ENCODE measurements around the gene NAV3. TPM values are rescaled to one million over a fixed set of nuclear protein-coding genes. Genes with fewer than 3 reads are reported as not detected.

NAV3 gene
- total RNA-seq, 3 donors from 2014 or later = 0.90 to 5.3 (median 2.5) TPM

DNA sequence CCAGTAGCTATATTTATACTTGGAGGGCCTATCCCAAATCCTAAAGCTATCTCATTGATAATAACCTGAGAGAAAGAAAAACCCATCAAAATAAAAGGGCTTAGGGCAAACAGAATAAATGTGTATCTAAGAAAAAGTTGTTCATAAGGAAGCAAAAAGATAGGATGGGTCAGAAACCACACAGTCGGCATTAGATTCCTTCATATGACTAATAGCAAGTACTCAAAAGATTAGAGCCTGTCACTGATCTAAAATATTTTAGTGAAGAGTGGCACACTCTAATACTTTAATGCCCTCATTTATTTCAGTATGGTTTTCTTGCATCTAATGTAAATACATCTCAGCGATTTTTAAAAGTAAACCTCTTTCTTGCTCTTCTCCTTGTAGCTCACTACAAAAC is 17.1 kb upstream of the NAV3 start:
- no peak overlapping the region for H3K4me3 ChIP-seq
- no peaks in the 10 kb centered on the region for H3K9me3 ChIP-seq
- H3K4me1 ChIP-seq (ENCODE audit: low read depth) = no peaks in the 10 kb centered on the region
- no peaks in the 10 kb centered on the region for H3K36me3 ChIP-seq (ENCODE audit: low read depth)
- DNase-seq (no peak), ATAC-seq (no peak)
- intact Hi-C loops (cut with DNase I, micrococcal nuclease) = no loop called here
- TF ChIP-seq, protein P1, sequence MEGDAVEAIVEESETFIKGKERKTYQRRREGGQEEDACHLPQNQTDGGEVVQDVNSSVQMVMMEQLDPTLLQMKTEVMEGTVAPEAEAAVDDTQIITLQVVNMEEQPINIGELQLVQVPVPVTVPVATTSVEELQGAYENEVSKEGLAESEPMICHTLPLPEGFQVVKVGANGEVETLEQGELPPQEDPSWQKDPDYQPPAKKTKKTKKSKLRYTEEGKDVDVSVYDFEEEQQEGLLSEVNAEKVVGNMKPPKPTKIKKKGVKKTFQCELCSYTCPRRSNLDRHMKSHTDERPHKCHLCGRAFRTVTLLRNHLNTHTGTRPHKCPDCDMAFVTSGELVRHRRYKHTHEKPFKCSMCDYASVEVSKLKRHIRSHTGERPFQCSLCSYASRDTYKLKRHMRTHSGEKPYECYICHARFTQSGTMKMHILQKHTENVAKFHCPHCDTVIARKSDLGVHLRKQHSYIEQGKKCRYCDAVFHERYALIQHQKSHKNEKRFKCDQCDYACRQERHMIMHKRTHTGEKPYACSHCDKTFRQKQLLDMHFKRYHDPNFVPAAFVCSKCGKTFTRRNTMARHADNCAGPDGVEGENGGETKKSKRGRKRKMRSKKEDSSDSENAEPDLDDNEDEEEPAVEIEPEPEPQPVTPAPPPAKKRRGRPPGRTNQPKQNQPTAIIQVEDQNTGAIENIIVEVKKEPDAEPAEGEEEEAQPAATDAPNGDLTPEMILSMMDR (IDR thresholded peaks at IDR 0.05) = no peak

DNA sequence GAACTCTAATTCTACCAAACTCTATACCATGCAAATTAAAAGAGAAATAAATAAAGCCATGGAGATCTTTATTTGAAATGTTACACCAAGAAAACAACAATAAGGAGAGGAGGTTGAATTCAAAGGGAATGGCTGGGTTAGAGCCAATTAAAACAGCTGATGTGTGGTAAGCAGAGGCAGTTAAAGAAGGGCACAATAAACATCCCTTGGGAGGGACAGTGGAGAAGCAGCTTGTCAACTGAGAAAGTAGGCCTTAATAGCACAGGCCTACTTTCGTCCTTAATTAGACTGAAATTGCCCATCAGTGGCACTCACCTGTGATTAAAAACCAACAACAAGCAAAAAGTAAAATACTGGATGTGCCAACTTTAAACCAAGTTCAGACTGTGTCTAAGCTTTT is 16.3 kb upstream of the NAV3 start:
- no peaks in the 10 kb centered on the region for H3K9me3 ChIP-seq

DNA sequence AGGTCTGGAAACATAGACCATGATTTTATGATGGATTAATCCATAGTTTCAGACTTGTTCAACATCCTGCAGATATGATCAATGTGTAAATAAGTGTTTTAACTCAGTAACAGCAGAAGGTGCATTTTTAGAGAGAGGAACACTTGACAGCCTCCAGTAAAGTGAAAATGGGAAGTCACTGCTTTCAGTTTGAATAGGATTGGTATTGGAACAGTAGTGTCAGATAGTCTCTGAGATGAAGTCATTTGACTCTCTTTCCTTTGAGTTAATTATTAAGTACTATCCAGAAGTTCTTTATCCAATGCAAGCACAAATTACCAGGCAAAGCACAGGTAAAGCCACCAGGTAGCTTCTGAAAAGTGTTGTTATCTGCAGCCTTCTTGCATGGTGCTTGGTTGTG is 14.5 kb upstream of the NAV3 start:
- ATAC-seq (no peak), DNase-seq (no peak)
- no peaks in the 10 kb centered on the region for H3K9me3 ChIP-seq
- TF ChIP-seq, protein P1 (IDR thresholded peaks at IDR 0.05) = no peak
- no peaks in the 10 kb centered on the region for H3K4me1 ChIP-seq (ENCODE audit: low read depth)
- intact Hi-C loops (cut with DNase I, micrococcal nuclease) = no loop called here
- no peak overlapping the region for H3K4me3 ChIP-seq
- H3K36me3 ChIP-seq (ENCODE audit: low read depth) = no peaks in the 10 kb centered on the region

More for the DNA sequence above, 16.3 kb upstream of the NAV3 start:
- Histone ChIP-seq H3K36me3 (ENCODE audit: low read depth) (no peaks in the 10 kb centered on the region), H3K4me1 (ENCODE audit: low read depth) (no peaks in the 10 kb centered on the region), H3K4me3 (no peak overlapping the region)
- intact Hi-C loops (cut with DNase I, micrococcal nuclease) = no loop called here
- ATAC-seq = no peak
- DNase-seq = no peak
- TF ChIP-seq, protein P1 (IDR thresholded peaks at IDR 0.05) = no peak

DNA sequence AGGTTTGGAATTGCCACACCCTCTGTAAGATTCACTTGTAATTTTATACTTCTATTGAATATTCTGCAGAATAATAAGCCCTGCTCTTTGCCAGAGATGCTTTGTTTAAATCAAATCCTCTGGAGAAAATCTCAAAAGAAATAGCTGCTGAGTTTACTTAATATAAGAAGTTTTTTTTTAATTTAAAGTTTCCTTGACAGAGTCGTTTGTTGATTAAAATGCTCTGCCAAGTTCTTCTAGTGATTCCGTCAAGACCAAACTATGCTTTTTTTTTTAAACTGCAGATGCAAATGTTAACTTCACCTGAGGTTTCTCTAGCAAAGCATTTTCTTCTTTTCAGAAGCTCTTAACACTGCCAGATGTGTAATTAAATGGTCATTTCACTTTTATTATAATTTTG is 13.4 kb upstream of the NAV3 start:
- TF ChIP-seq, protein P1 (IDR thresholded peaks at IDR 0.05) = no peak
- intact Hi-C loops (cut with DNase I, micrococcal nuclease) = no loop called here
- Histone ChIP-seq H3K4me3 (no peak overlapping the region), H3K4me1 (ENCODE audit: low read depth) (no peaks in the 10 kb centered on the region), H3K36me3 (ENCODE audit: low read depth) (no peaks in the 10 kb centered on the region), H3K9me3 (no peaks in the 10 kb centered on the region)
- ATAC-seq (no peak), DNase-seq (no peak)

DNA sequence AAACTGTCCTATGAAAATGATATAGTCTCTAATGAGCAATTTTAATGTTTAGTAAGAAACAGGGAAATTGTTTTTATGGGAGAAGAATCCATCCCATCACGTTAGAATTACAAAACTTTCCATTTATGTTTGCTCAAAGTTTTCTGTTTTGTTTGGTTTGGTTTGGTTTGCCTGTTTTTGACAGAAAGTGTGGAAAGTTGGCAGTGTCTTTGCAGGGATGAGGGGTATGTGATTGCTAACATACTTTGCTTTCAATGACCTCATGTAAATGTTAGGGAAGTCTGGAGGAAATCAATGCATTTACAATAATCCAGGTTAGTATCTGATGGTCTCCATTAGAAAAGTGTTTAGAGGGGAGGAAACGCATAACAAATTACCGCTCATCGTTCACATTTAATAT is 12.3 kb upstream of the NAV3 start:
- H3K4me1 ChIP-seq (ENCODE audit: low read depth) = no peaks in the 10 kb centered on the region
- no peaks in the 10 kb centered on the region for H3K36me3 ChIP-seq (ENCODE audit: low read depth)
- no peak for ATAC-seq
- no peak for DNase-seq
- H3K9me3 ChIP-seq = no peaks in the 10 kb centered on the region
- TF ChIP-seq, protein P1 (IDR thresholded peaks at IDR 0.05) = no peak
- intact Hi-C loops (cut with DNase I, micrococcal nuclease) = no loop called here
- no peak overlapping the region for H3K4me3 ChIP-seq

DNA sequence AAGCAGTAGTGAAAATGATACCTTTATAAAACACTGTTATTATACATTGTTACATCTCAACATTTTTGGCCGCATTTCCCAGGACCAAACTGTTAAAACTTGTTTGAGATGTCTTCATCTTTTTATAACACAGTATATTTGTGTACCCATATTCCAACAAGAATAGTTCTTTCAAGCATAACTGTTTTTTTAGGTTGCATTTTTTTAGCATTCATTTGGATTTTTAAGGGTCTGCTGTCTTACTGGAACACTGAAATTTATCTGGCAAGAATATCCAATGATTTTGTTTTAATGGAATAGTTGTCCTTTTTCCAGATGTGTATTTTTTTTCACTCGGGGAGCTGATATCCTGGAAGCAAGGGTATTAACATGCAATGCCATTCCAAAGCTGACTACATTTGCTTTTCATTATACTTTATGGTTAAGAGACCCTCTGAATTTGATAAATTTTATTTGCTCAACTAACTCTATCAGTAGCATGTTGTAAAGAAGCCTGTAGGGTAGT is 8.9 kb upstream of the NAV3 start:
- intact Hi-C loops (cut with DNase I, micrococcal nuclease) = no loop called here

More for the DNA sequence above, 8.9 kb upstream of the NAV3 start:
- Histone ChIP-seq H3K4me3 (no peak overlapping the region), H3K4me1 (ENCODE audit: low read depth) (no peaks in the 10 kb centered on the region), H3K9me3 (no peaks in the 10 kb centered on the region), H3K36me3 (ENCODE audit: low read depth) (no peaks in the 10 kb centered on the region)
- DNase-seq (no peak), ATAC-seq (no peak)
- TF ChIP-seq, protein P1 (IDR thresholded peaks at IDR 0.05) = no peak
